HepG2 (cell line): Measurements from ENCODE around the gene UHMK1. TPM values are rescaled to one million over a fixed set of nuclear protein-coding genes. Genes with fewer than 3 reads are reported as not detected.
A peak's percentile ranks its signal among the peaks of the same experiment; 100 is the strongest.

ENCODE experiments used
- ATAC-seq: fragments of 200-7000 bp; cut with Tn5 transposase; 3 replicates; pipeline ENCODE4 v1.9.1; 2020; ENCODE audit warnings: mild to moderate bottlenecking, moderate library complexity
- Bru-seq: library from RNA; stranded (reverse); fragments of 400-500 nt; gene quantifications from one replicate; lab custom pipeline; 2021; lab: Mats Ljungman, UMichigan
- BruChase-seq, 2 experiments: library from RNA; stranded (reverse); fragments of 400-500 nt; gene quantifications; one replicate each; lab custom pipeline; 2021; lab: Mats Ljungman, UMichigan
- BruUV-seq: library from RNA; stranded (reverse); fragments of 400-500 nt; replicated peaks from 2 replicates; lab custom pipeline; 2021; lab: Mats Ljungman, UMichigan
- CTCF ChIA-PET: fragments of 300-600 bp; formaldehyde crosslinking; extraction: SDS; loops from one replicate; lab custom pipeline; 2021; ENCODE audit warnings: low total read pairs, inconsistent platforms, low intra/inter-chr PET ratio; lab: Yijun Ruan, JAX
- POLR2A ChIA-PET: fragments of 350-600 bp; sonication (Branson Sonifier 250); formaldehyde crosslinking; loops from one replicate; lab custom pipeline; 2020; ENCODE audit warnings: antibody characterized with exemption, inconsistent platforms; lab: Yijun Ruan, JAX
- DNase-seq: peaks from one replicate; pipeline ENCODE4 v3.0.0-alpha.2; 2015; ENCODE audit warnings: low spot score
- FAIRE-seq: peaks from 3 replicates; lab custom pipeline; 2011; peaks lifted over from hg19 to GRCh38; lab: Jason Lieb, UNC
- H2AFZ ChIP-seq: one replicate; pipeline ENCODE4 v1.6.1; 2011; ENCODE audit warnings: low read length, inconsistent platforms
- H3K27ac ChIP-seq: fragments of 300-600 bp; 3 replicates; pipeline ENCODE4 v1.8.0; 2011; ENCODE audit warnings: mixed run types, mild to moderate bottlenecking, mixed read lengths, low read length, inconsistent platforms; ENCODE audit not compliant: insufficient read depth; ENCODE audit errors: extremely low read length
- H3K27me3 ChIP-seq, 2 experiments: fragments of 200-600 bp in 1 of 2; 2 replicates in 1 of 2; 3 replicates in 1 of 2; pipeline versions ENCODE4 v1.6.0 to v1.8.0; 2011; ENCODE audit warnings: low read length in 2 of 2, mild to moderate bottlenecking in 2 of 2, moderate library complexity in 2 of 2, inconsistent platforms in 1 of 2; ENCODE audit not compliant: insufficient read depth in 2 of 2, control insufficient read depth in 1 of 2
- H3K36me3 ChIP-seq, 2 experiments: fragments of 200-600 bp in 1 of 2; replicated peaks in 1 of 2; 2 replicates in 1 of 2; 3 replicates in 1 of 2; pipeline versions ENCODE4 v1.5.1 to v1.8.0; 2011; ENCODE audit warnings: low read length in 2 of 2, inconsistent platforms in 1 of 2; ENCODE audit not compliant: insufficient read depth in 2 of 2, control insufficient read depth in 1 of 2
- H3K4me1 ChIP-seq: 2 replicates; pipeline ENCODE4 v1.5.1; 2012; ENCODE audit warnings: low read length, inconsistent platforms; ENCODE audit not compliant: insufficient read depth
- H3K4me2 ChIP-seq: 2 replicates; pipeline ENCODE4 v1.6.0; 2011; ENCODE audit warnings: low read depth, low read length, inconsistent platforms
- H3K4me3 ChIP-seq, 3 experiments: fragments of 200-600 bp in 1 of 3; sonication (generic), shearing (Covaris generic) in 1 of 3; replicated peaks in 1 of 3; 2 replicates each; pipeline ENCODE4 v1.5.1; 2011 to 2016; ENCODE audit warnings: low read length in 3 of 3, inconsistent platforms in 2 of 3, low read depth in 2 of 3, mild to moderate bottlenecking in 2 of 3, control low read depth in 1 of 3, mixed read lengths in 1 of 3; ENCODE audit not compliant: insufficient read depth in 1 of 3
- H3K79me2 ChIP-seq: one replicate; pipeline ENCODE4 v1.6.1; 2011; ENCODE audit warnings: low read length, inconsistent platforms; ENCODE audit not compliant: insufficient read depth
- H3K9ac ChIP-seq: 2 replicates; pipeline ENCODE4 v1.6.0; 2011; ENCODE audit warnings: mild to moderate bottlenecking, low read depth, low read length, inconsistent platforms; ENCODE audit not compliant: insufficient read depth
- H3K9me3 ChIP-seq: 2 replicates; pipeline ENCODE4 v1.5.1; 2012; ENCODE audit warnings: mild to moderate bottlenecking, low read length
- H4K20me1 ChIP-seq: 2 replicates; pipeline ENCODE4 v1.6.0; 2011; ENCODE audit warnings: inconsistent platforms, mild to moderate bottlenecking, low read length, moderate library complexity; ENCODE audit not compliant: insufficient read depth
- ADNP ChIP-seq: sonication (generic); formaldehyde crosslinking; IDR thresholded peaks from 2 replicates; pipeline ENCODE4 v1.4.0; 2020; ENCODE audit warnings: missing genetic modification reagents
- BCL3 ChIP-seq: sonication (generic); formaldehyde crosslinking; IDR thresholded peaks from 2 replicates; pipeline ENCODE4 v1.5.1; 2020; ENCODE audit warnings: mild to moderate bottlenecking, missing genetic modification reagents, moderate library complexity
- CENPBD1 ChIP-seq: sonication (generic); formaldehyde crosslinking; IDR thresholded peaks from 2 replicates; pipeline ENCODE4 v1.8.0; 2022; ENCODE audit warnings: missing genetic modification reagents, low read depth, mild to moderate bottlenecking, borderline replicate concordance
- CENPT ChIP-seq: sonication (generic); formaldehyde crosslinking; IDR thresholded peaks from 2 replicates; pipeline ENCODE4 v1.8.0; 2022; ENCODE audit warnings: low read depth, mild to moderate bottlenecking, moderate library complexity, missing genetic modification reagents
- HIVEP1 ChIP-seq: sonication (generic); formaldehyde crosslinking; IDR thresholded peaks from 2 replicates; pipeline ENCODE4 v1.4.0; 2020; ENCODE audit warnings: mild to moderate bottlenecking, missing genetic modification reagents
- IRF9 ChIP-seq: sonication (generic); formaldehyde crosslinking; IDR thresholded peaks from 2 replicates; pipeline ENCODE4 v1.8.0; 2022; ENCODE audit warnings: missing genetic modification reagents, mild to moderate bottlenecking, borderline replicate concordance
- JARID2 ChIP-seq: sonication (generic); formaldehyde crosslinking; IDR thresholded peaks from 2 replicates; pipeline ENCODE4 v1.8.1; 2023; ENCODE audit warnings: missing genetic modification reagents, inconsistent platforms; ENCODE audit not compliant: insufficient replicate concordance
- KDM2A ChIP-seq: sonication (generic); formaldehyde crosslinking; IDR thresholded peaks from 2 replicates; pipeline ENCODE4 v1.4.0; 2020; ENCODE audit warnings: low read depth, missing genetic modification reagents, borderline replicate concordance
- MAX ChIP-seq: IDR thresholded peaks from 2 replicates; pipeline ENCODE4 v1.6.1; 2012; ENCODE audit warnings: inconsistent platforms
- POGZ ChIP-seq: sonication (generic); formaldehyde crosslinking; IDR thresholded peaks from 2 replicates; pipeline ENCODE4 v1.4.0; 2020; ENCODE audit warnings: mild to moderate bottlenecking, missing genetic modification reagents
- TARDBP ChIP-seq: sonication (generic); formaldehyde crosslinking; IDR thresholded peaks from 2 replicates; pipeline ENCODE4 v1.8.0; 2022; ENCODE audit warnings: mild to moderate bottlenecking, missing genetic modification reagents
- ZBTB38 ChIP-seq: sonication (generic); formaldehyde crosslinking; IDR thresholded peaks from 2 replicates; pipeline ENCODE4 v1.5.1; 2020; ENCODE audit warnings: mild to moderate bottlenecking, missing genetic modification reagents
- WGBS: methylation state at CpG from one replicate; pipeline ENCODE4 v1.1.6; 2017; ENCODE audit warnings: low lambda C conversion rate; 5-methylcytosine and 5-hydroxymethylcytosine counted together
- in situ Hi-C: cut with HindIII; loops from 2 replicates; pipeline ENCODE4 v1.10.0; 2017; ENCODE audit warnings: low pct_unique_long_range_greater_than_20kb; ENCODE audit not compliant: extremely low pct_ligation_motif_present
- intact Hi-C: fragments of 100-400 bp; cut with micrococcal nuclease; formaldehyde crosslinking; loops from one replicate; pipeline ENCODE4 v1.10.0; 2022; ENCODE audit not compliant: unreplicated experiment
- long read RNA-seq, 2 experiments: library from RNA in 1 of 2; library from polyadenylated mRNA in 1 of 2; stranded (forward) in 1 of 2; unstranded in 1 of 2; transcript quantifications; one replicate each; pipeline ENCODE4 v2.0.0, GENCODE V29; 2019 to 2022
- polyA minus RNA-seq, 3 experiments: library from RNA; depleted of rRNA, polyadenylated mRNA; stranded (reverse); fragments of >200 nt; gene quantifications; 2 replicates each; pipeline ENCODE4 v1.2.3, GENCODE V29; 2011; ENCODE audit warnings: low replicate concordance in 1 of 3
- polyA plus RNA-seq, 8 experiments: library from polyadenylated mRNA; depleted of rRNA in 3 of 8; stranded (reverse) in 7 of 8; unstranded in 1 of 8; fragments of >200 nt; fragmentation: Illumina TruSeq in 4 of 8; extraction: Trizol in 4 of 8; gene quantifications; 2 replicates each; pipeline versions ENCODE4 v1.2.1 to v1.2.3, GENCODE V29; 2011 to 2016; ENCODE audit warnings: low read depth in 4 of 8, missing spikeins in 1 of 8, mixed read lengths in 1 of 8; ENCODE audit not compliant: insufficient read depth in 1 of 8
- total RNA-seq, 5 experiments: library from RNA; depleted of rRNA; stranded (reverse); fragments of >200 nt; fragmentation: Illumina TruSeq; extraction: Trizol; gene quantifications; 2 replicates each; pipeline ENCODE4 v1.2.3, GENCODE V29; 2016; ENCODE audit warnings: low read depth in 1 of 5

UHMK1 gene, protein sequence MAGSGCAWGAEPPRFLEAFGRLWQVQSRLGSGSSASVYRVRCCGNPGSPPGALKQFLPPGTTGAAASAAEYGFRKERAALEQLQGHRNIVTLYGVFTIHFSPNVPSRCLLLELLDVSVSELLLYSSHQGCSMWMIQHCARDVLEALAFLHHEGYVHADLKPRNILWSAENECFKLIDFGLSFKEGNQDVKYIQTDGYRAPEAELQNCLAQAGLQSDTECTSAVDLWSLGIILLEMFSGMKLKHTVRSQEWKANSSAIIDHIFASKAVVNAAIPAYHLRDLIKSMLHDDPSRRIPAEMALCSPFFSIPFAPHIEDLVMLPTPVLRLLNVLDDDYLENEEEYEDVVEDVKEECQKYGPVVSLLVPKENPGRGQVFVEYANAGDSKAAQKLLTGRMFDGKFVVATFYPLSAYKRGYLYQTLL
- 20.0 and 27.9 TPM in 2 replicates for total RNA-seq (2016; rRNA removed; fragmentation: Illumina TruSeq; extraction: Trizol)
- 3.5 and 4.0 TPM in 2 replicates for total RNA-seq (2016; cell fraction: cytosol; rRNA removed; fragmentation: Illumina TruSeq; extraction: Trizol; ENCODE audit: low read depth)
- 20.4 and 26.7 TPM in 2 replicates for total RNA-seq (2016; cell fraction: insoluble cytoplasmic fraction; rRNA removed; fragmentation: Illumina TruSeq; extraction: Trizol)
- total RNA-seq (2016; cell fraction: membrane; rRNA removed; fragmentation: Illumina TruSeq; extraction: Trizol) = 17.2 and 20.4 TPM in 2 replicates
- total RNA-seq (2016; cell fraction: nucleus; rRNA removed; fragmentation: Illumina TruSeq; extraction: Trizol) = 23.7 and 26.0 TPM in 2 replicates
- polyA plus RNA-seq (2011; rRNA removed) = 10.4 and 12.9 TPM in 2 replicates
- polyA plus RNA-seq (2011; cell fraction: cytosol; rRNA removed) = 3.4 and 6.0 TPM in 2 replicates
- 7.7 and 10.2 TPM in 2 replicates for polyA plus RNA-seq (2011; cell fraction: nucleus; rRNA removed)
- polyA plus RNA-seq (2012) = 11.3 and 12.7 TPM in 2 replicates
- polyA plus RNA-seq (2016; cell fraction: cytosol; fragmentation: Illumina TruSeq; extraction: Trizol; ENCODE audit: low read depth) = 1.5 TPM in 2 replicates
- 18.7 and 19.2 TPM in 2 replicates for polyA plus RNA-seq (2016; cell fraction: insoluble cytoplasmic fraction; fragmentation: Illumina TruSeq; extraction: Trizol; ENCODE audit: low read depth)
- polyA plus RNA-seq (2016; cell fraction: membrane; fragmentation: Illumina TruSeq; extraction: Trizol; ENCODE audit: low read depth) = 6.1 and 6.5 TPM in 2 replicates
- 21.4 and 22.7 TPM in 2 replicates for polyA plus RNA-seq (2016; cell fraction: nucleus; fragmentation: Illumina TruSeq; extraction: Trizol; ENCODE audit: insufficient read depth, low read depth)
- polyA minus RNA-seq (2011; rRNA and poly(A)+ RNA removed; ENCODE audit: low replicate concordance) = 18.6 and 61.3 TPM in 2 replicates
- 13.9 and 17.8 TPM in 2 replicates for polyA minus RNA-seq (2011; cell fraction: cytosol; rRNA and poly(A)+ RNA removed)
- polyA minus RNA-seq (2011; cell fraction: nucleus; rRNA and poly(A)+ RNA removed) = 37.1 and 40.5 TPM in 2 replicates
- Bru-seq, nascent RNA = percentile 85 among the genes with signal in this experiment
- percentile 96 among the genes with signal in this experiment for BruChase-seq, experiment 1, labeled RNA remaining after a 6-hour chase
- BruChase-seq, experiment 2, labeled RNA remaining after a 2-hour chase = percentile 94 among the genes with signal in this experiment
- long read RNA-seq, experiment 1, full-length matches to known transcripts = 5 of 6 reads
- long read RNA-seq, experiment 1, partial matches to known transcripts = 0 of 6 reads
- long read RNA-seq, experiment 1, other reads (novel, unspliced or antisense) = 1 of 6 reads
- long read RNA-seq, experiment 2, full-length matches to known transcripts = 2 of 20 reads
- long read RNA-seq, experiment 2, partial matches to known transcripts = 0 of 20 reads
- long read RNA-seq, experiment 2, other reads (novel, unspliced or antisense) = 18 of 20 reads

DNA sequence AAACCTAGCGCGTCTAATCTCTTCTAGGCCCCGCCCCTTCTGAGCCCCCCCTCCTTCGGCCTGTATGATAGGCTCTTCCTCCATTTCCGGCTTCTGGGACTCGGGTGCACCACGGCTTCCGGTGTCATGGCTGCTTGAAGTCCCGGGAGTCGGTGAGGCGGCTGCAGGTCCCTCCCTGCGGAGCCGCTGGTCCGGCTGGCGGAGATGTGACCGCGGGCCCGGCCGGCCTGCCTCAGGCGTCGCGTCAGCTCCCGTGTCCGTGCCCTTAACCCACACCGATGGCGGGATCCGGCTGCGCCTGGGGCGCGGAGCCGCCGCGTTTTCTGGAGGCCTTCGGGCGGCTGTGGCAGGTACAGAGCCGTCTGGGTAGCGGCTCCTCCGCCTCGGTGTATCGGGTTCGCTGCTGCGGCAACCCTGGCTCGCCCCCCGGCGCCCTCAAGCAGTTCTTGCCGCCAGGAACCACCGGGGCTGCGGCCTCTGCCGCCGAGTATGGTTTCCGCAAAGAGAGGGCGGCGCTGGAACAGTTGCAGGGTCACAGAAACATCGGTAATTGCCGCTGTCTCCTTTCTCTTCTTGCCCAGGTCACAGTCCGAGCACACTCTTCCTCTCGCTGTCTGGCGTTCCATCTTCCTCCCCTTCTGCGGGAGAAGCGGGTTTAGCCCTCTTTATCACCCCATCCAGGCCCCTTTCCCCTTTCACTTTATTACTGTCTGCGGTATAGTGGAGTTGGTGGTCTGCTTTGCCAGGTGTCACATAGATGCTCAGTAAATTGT lies at the start of gene UHMK1:
TSS of gene UHMK1 (plus strand) at position 96 of the 773 bp plus-strand sequence. CDS start at position 279, 183 bp downstream.
- intact Hi-C loops (loop anchor here (2.0 to 10.0 kb wide), 3 partner anchors 63 to 441 kb away; partner anchors contain the start of gene UAP1), in situ Hi-C loops (no loop called here)
- peak within 1 kb of the TSS; percentile 97 for H3K9ac ChIP-seq
- no peaks in the 10 kb centered on the region for H3K9me3 ChIP-seq
- ChIA-PET POLR2A (no interaction called here), CTCF (no interaction called here)
- peak within 1 kb of the TSS; percentile 81 for H3K27ac ChIP-seq
- peak; percentile 52 for FAIRE-seq
- H3K27me3 ChIP-seq = no peaks in the 10 kb centered on the region; a peak in 2 of 5 replicates
- H3K4me2 ChIP-seq = peak within 1 kb of the TSS; percentile 88
- DNase-seq = peak; percentile 89
- H2AFZ ChIP-seq = peak within 1 kb of the TSS; percentile 99
- 1% methylated on average over 22 of the region's 61 CpGs for WGBS
- H3K36me3 ChIP-seq = peaks cover 2 to 29% of the 10 kb centered on the region in 2 experiments; a peak in 2 of 5 replicates
- peak; percentile 100 for ATAC-seq
- H4K20me1 ChIP-seq = 0 out of 2 replicates have a peak, but pooled peaks cover 6% of the 10 kb centered on the region
- peaks cover 21% of the 10 kb centered on the region for H3K4me1 ChIP-seq
- H3K79me2 ChIP-seq = peaks cover 35% of the 10 kb centered on the region
- peak within 1 kb of the TSS; percentile 91 to 95 (median 94) for H3K4me3 ChIP-seq
- TSS peak; percentile 57 for BruUV-seq
- no peak for TF ChIP-seq JARID2
- TF ChIP-seq KDM2A = peak; percentile 69; the same call in 1 of the 2 replicates
- peak; percentile 76 for TF ChIP-seq POGZ (CRISPR knock-in tag)
- TF ChIP-seq MAX = peak; percentile 32; the same call in 1 of the 2 replicates
- peak; percentile 72; the same call in 1 of the 2 replicates for TF ChIP-seq HIVEP1
- TF ChIP-seq CENPT = no peak
- no peak for TF ChIP-seq ADNP (CRISPR knock-in tag)
- TF ChIP-seq TARDBP (CRISPR knock-in tag) = no peak
- peak; percentile 63; the same call in 1 of the 2 replicates for TF ChIP-seq ZBTB38 (CRISPR knock-in tag)
- TF ChIP-seq IRF9 (CRISPR knock-in tag) = peak; percentile 84; the same call in 1 of the 2 replicates
- TF ChIP-seq BCL3 (CRISPR knock-in tag) = peak; percentile 84; the same call in 1 of the 2 replicates
- no peak for TF ChIP-seq CENPBD1 (CRISPR knock-in tag)
